ENCODE data around the gene TIMM22.
A peak's percentile ranks its signal among the peaks of the same experiment; 100 is the strongest.

Gene TIMM22

GRCh38 chr17:979539-980405, 17.2 kb upstream of the TIMM22 start, which contains the start of gene NXN:
Gene NXN (minus strand): TSS chr17:979776.
- TF ChIP-seq, protein P1, sequence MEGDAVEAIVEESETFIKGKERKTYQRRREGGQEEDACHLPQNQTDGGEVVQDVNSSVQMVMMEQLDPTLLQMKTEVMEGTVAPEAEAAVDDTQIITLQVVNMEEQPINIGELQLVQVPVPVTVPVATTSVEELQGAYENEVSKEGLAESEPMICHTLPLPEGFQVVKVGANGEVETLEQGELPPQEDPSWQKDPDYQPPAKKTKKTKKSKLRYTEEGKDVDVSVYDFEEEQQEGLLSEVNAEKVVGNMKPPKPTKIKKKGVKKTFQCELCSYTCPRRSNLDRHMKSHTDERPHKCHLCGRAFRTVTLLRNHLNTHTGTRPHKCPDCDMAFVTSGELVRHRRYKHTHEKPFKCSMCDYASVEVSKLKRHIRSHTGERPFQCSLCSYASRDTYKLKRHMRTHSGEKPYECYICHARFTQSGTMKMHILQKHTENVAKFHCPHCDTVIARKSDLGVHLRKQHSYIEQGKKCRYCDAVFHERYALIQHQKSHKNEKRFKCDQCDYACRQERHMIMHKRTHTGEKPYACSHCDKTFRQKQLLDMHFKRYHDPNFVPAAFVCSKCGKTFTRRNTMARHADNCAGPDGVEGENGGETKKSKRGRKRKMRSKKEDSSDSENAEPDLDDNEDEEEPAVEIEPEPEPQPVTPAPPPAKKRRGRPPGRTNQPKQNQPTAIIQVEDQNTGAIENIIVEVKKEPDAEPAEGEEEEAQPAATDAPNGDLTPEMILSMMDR (IDR thresholded peaks at IDR 0.05; ENCODE audit: insufficient read depth, missing control alignments), result no peak
- DNase-seq (ENCODE audit: insufficient read length, low spot score), result peak; percentile 53
- FAIRE-seq, result no peak

- FAIRE-seq (no peak), DNase-seq (ENCODE audit: insufficient read length, low spot score) (no peak)
- TF ChIP-seq, protein P1 (IDR thresholded peaks at IDR 0.05; ENCODE audit: insufficient read depth, missing control alignments), result peak; percentile 61
Observed at GRCh38 chr17:980406-981291, 16.3 kb upstream of the TIMM22 start.

DNA sequence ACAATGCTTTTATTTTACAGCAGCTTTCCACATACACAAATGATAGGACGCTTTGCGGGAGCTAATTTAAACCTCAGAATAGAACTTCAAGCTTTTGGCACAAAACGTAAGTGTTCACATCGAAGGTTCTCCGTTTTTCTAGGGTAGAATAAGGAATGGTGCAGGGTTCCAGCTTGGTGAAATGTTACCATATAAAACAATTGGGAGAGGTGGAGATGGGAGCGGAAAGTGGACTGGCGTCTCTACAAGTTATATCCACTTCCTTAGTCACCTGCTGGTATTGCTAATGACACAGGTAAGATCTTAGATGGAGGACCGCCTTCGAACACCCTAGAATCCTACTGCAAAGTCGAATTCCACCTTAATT, 15.7 kb upstream of the TIMM22 start:
- no peak for DNase-seq (ENCODE audit: insufficient read length, low spot score)
- TF ChIP-seq, protein P1 (IDR thresholded peaks at IDR 0.05; ENCODE audit: insufficient read depth, missing control alignments), result no peak
- no peak for FAIRE-seq

DNA sequence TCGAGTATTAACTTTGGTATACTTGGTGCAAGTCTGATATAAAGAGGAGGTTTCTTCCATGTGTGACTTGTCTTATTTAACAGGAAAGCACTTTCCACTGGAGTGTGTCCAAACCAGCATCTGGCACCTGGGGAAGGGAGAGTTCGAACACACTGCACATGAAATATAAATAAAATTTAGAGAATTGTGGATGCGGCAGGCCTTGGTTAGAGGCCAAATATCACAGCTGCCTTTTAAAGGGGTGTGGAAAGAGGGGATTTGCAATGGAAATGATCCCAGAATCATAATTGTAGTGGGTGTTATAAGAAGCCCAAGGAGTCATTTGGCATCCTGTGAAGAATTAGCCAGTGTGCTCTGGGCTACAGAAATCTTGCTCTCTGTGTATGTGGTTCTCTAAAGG, 13.0 kb upstream of the TIMM22 start:
- TF ChIP-seq, protein P1 (IDR thresholded peaks at IDR 0.05; ENCODE audit: insufficient read depth, missing control alignments), result no peak
- DNase-seq (ENCODE audit: insufficient read length, low spot score) (no peak), FAIRE-seq (no peak)

DNA sequence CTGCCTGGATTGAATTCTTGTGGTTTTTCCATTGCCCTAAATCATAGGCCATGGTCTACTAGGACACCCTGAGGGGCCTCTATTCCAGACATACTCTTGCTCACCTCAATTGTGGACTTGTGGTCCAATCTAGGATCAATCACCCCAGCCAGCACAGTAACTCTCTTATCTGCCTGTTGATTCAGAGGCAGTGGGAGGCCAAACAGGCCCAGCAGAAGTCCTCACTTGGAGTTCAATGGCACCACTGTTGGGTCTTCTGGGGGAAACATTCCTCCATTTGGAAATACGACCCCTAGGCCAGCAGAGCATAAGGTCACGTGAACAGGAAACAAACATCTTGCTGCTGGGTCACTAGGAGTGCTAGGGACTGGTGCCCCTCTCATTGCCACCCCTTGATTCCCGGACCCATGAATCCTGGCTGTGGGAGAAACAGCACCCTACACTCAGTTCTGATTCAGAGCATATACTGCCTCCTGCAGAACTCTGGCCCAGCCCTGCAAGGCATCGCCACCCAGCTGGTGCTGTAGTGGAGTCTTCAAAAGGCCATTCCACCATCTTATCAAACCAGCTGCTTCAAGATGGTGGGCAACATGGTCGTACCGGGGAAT, 10.5 kb upstream of the TIMM22 start:
- no peak for DNase-seq (ENCODE audit: insufficient read length, low spot score)
- FAIRE-seq, result no peak
- TF ChIP-seq, protein P1 (IDR thresholded peaks at IDR 0.05; ENCODE audit: insufficient read depth, missing control alignments), result no peak

GRCh38 chr17:987931-988330, 9.0 kb upstream of the TIMM22 start:
- DNase-seq (ENCODE audit: insufficient read length, low spot score) (no peak), FAIRE-seq (no peak)
- TF ChIP-seq, protein P1 (IDR thresholded peaks at IDR 0.05; ENCODE audit: insufficient read depth, missing control alignments), result no peak
